SK-N-MC (cell line): ENCODE results near the gene CLASP1.

Experiments used
- EZH2 ChIP-seq: fragments of 200-600 bp; sonication (generic); IDR thresholded peaks from one replicate; pipeline ENCODE4 v1.6.1; 2017; ENCODE audit warnings: antibody characterized with exemption
- FOXP2 ChIP-seq: optimal IDR thresholded peaks from 2 replicates; pipeline ENCODE3; 2011; ENCODE audit warnings: mild to moderate bottlenecking, moderate library complexity; ENCODE audit not compliant: insufficient read depth; ENCODE audit errors: extremely low read length, control extremely low read depth
- POLR2AphosphoS5 ChIP-seq: IDR thresholded peaks from 2 replicates; pipeline ENCODE4 v1.6.1; 2012; ENCODE audit warnings: mild to moderate bottlenecking, low read depth, low read length, borderline replicate concordance

- no peak for TF ChIP-seq EZH2
- TF ChIP-seq POLR2AphosphoS5, result no peak
- TF ChIP-seq FOXP2, result no peak
These were observed 14.6 kb downstream of the CLASP1 start for GRCh38 chr2:121634354-121635307.
